Activated CD8-positive, alpha-beta memory T cell treated with anti-CD3 and anti-CD28 coated beads, Interleukin-2, amount 10 ng/mL, durations not matched to agents 7 days and 5 days (primary cell): ENCODE results near the gene ZNF174. TPM values are rescaled to one million over a fixed set of nuclear protein-coding genes. Genes with fewer than 3 reads are reported as not detected.

ENCODE experiments used
- ATAC-seq: fragments of 150-1000 bp; cut with Tn5 transposase; one replicate; pipeline ENCODE4 v1.10.0; 2021; ENCODE audit warnings: moderate library complexity
- CTCF ChIA-PET: fragments of 350-600 bp; sonication (Branson Sonifier 250); formaldehyde crosslinking; loops from one replicate; lab custom pipeline; 2021; ENCODE audit warnings: antibody characterized with exemption; lab: Charles Lee
- DNase-seq: peaks from one replicate; pipeline ENCODE4 v3.0.0-alpha.2; 2020
- H3K27ac Mint-ChIP-seq: one replicate; pipeline ENCODE4 v1.8.0; 2021; ENCODE audit warnings: mild to moderate bottlenecking, mixed read lengths
- H3K27me3 Mint-ChIP-seq: one replicate; pipeline ENCODE4 v1.8.0; 2021; ENCODE audit warnings: mixed read lengths
- H3K36me3 Mint-ChIP-seq: one replicate; pipeline ENCODE4 v1.8.0; 2021; ENCODE audit warnings: mild to moderate bottlenecking, mixed read lengths
- H3K4me1 Mint-ChIP-seq: one replicate; pipeline ENCODE4 v1.8.0; 2021; ENCODE audit warnings: mixed read lengths
- H3K4me3 Mint-ChIP-seq: one replicate; pipeline ENCODE4 v1.8.0; 2021; ENCODE audit warnings: mild to moderate bottlenecking, moderate library complexity, mixed read lengths
- H3K9me3 Mint-ChIP-seq: one replicate; pipeline ENCODE4 v1.8.0; 2022; ENCODE audit warnings: low read depth, mixed read lengths
- total RNA-seq, 2 experiments: library from RNA; stranded (reverse); gene quantifications; one replicate each; pipeline ENCODE4 v1.2.3, GENCODE V29; 2021

Gene ZNF174
- total RNA-seq, 2 experiments from 2014 or later = 13.9 to 15.4 TPM

DNA sequence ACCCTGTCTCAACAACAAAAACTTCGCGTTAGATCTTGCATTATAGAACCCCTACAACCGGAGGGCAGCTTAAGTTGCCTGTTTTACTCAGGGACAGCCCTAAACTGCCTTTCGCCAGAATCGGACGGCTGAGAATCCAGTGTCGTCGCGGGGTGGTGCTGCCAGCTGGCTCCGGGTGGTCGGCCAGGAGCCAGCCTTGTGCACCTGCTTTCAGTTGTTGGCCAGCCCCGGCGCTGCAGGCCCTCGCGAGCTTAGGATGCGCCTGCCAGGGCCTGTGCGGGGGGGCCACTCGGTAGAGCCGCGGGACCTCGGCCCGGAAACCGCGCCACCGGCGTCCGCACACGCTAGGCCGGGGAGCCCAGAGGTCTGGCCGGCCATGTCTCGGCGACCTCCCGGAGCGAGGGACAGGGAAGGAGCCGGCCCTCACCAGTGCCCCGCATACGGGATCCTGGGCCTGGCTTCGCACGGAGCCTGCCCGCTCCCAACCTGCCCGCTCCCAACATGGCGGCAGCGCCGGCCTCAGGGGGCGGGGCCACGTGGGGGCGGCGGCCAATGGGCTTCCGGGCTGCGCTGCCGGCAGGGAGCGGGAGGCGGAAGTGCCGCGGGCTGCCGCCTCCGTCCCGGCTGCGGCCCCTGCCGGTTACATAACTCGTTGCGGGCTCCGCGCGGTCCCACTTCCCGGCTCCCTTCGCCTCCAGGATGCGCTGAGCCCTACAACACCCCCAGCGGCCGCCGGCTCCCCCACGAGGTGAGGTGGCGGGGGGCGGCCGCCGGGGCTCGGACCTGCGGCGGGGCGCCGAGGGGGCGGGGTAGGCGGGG is 56.6 kb downstream of the ZNF174 start:
- DNase-seq (peak; percentile 91), ATAC-seq (peak; percentile 91)
- Mint-ChIP-seq H3K27me3 (no peaks in the 10 kb centered on the region), H3K4me3 (peak overlapping the region; percentile 79), H3K36me3 (peaks cover 4% of the 10 kb centered on the region), H3K27ac (peak overlapping the region; percentile 91), H3K4me1 (peaks cover 49% of the 10 kb centered on the region), H3K9me3 (no peaks in the 10 kb centered on the region)
- CTCF ChIA-PET = interaction anchor here (0.9 to 2.2 kb wide), 3 partner anchors 14 to 328 kb away, joined by 3 to 9 read pairs (median 6); partner anchors contain the start of genes NAA60, ZNF174, ZNF597 and ZSCAN32

- peak overlapping the region; percentile 91 for H3K4me3 Mint-ChIP-seq
- H3K36me3 Mint-ChIP-seq = peaks cover 4% of the 10 kb centered on the region
- H3K4me1 Mint-ChIP-seq = peaks cover 51% of the 10 kb centered on the region
- H3K27me3 Mint-ChIP-seq = no peaks in the 10 kb centered on the region
- no peaks in the 10 kb centered on the region for H3K9me3 Mint-ChIP-seq
- CTCF ChIA-PET = interaction anchor here (1.0 kb wide), 1 partner anchor 42 kb away, joined by 3 read pairs; the partner anchor contains the start of gene CLUAP1
- DNase-seq (no peak), ATAC-seq (no peak)
- peak overlapping the region; percentile 91 for H3K27ac Mint-ChIP-seq
Measured at GRCh38 chr16:3458278-3458851, 57.4 kb downstream of the ZNF174 start.

GRCh38 chr16:3458852-3459361 is 57.9 kb downstream of the ZNF174 start:
- Mint-ChIP-seq H3K4me1 (peaks cover 53% of the 10 kb centered on the region), H3K4me3 (peak overlapping the region; percentile 91), H3K36me3 (peaks cover 6% of the 10 kb centered on the region), H3K27me3 (no peaks in the 10 kb centered on the region), H3K27ac (peak overlapping the region; percentile 91), H3K9me3 (no peaks in the 10 kb centered on the region)
- CTCF ChIA-PET = interaction anchor here (1.0 kb wide), 1 partner anchor 42 kb away, joined by 3 read pairs; the partner anchor contains the start of gene CLUAP1
- ATAC-seq (peak; percentile 7), DNase-seq (no peak)

Other genes with a start within 250 kb of the ZNF174 start
- gene OR1F1, start 213.0 kb upstream of the ZNF174 start, total RNA-seq = not detected
- 10 to 100 TPM; 12.3 to 12.9 TPM for gene ZNF200, start 166.1 kb upstream of the ZNF174 start, total RNA-seq
- under 1 TPM; 0.07 to 0.09 TPM for gene MEFV, start 144.6 kb upstream of the ZNF174 start, total RNA-seq
- 10 to 100 TPM; 21.5 to 25.6 TPM for gene ZNF263, start 117.7 kb upstream of the ZNF174 start, total RNA-seq
- gene TIGD7, start 95.8 kb upstream of the ZNF174 start, total RNA-seq = 1 to 10 TPM; 4.8 to 6.7 TPM
- 10 to 100 TPM; 37.5 to 38.4 TPM for gene ZNF75A, start 95.7 kb upstream of the ZNF174 start, total RNA-seq
- gene OR2C1, start 45.3 kb upstream of the ZNF174 start, total RNA-seq = not detected
- 10 to 100 TPM; 15.6 to 18.2 TPM for gene ZSCAN32, start 211 bp upstream of the ZNF174 start, total RNA-seq
- 1 to 10 TPM; 2.4 to 2.6 TPM for gene ZNF597, start 42.3 kb downstream of the ZNF174 start, total RNA-seq
- 10 to 100 TPM; 50.2 to 50.6 TPM for gene NAA60, start 42.5 kb downstream of the ZNF174 start, total RNA-seq
- not detected for gene C16orf90, start 94.3 kb downstream of the ZNF174 start, total RNA-seq
- gene CLUAP1, start 99.8 kb downstream of the ZNF174 start, total RNA-seq = 10 to 100 TPM; 11.4 to 18.0 TPM
- 100 to 1,000 TPM in 1 of 2 experiments, 10 to 100 TPM in 1; 77.2 to 116 TPM for gene NLRC3, start 176.2 kb downstream of the ZNF174 start, total RNA-seq
- gene SLX4, start 210.4 kb downstream of the ZNF174 start, total RNA-seq = 10 to 100 TPM; 19.0 to 24.6 TPM